OCI-LY1 (cell line): Measurements from ENCODE around the gene MAPRE3.

Experiments
- H2AFZ ChIP-seq: fragments of 200-600 bp; sonication (generic), shearing (Covaris generic); 2 replicates; pipeline ENCODE4 v1.6.0; 2014; ENCODE audit warnings: antibody characterized with exemption, mild to moderate bottlenecking, low read length
- H3F3A ChIP-seq: fragments of 200-600 bp; sonication (generic), shearing (Covaris generic); 2 replicates; pipeline ENCODE4 v1.6.0; 2014; ENCODE audit warnings: mild to moderate bottlenecking, antibody characterized with exemption, low read length, moderate library complexity; ENCODE audit not compliant: insufficient read depth
- H3K27ac ChIP-seq: fragments of 200-600 bp; sonication (generic); 2 replicates; pipeline ENCODE4 v1.5.1; 2014; ENCODE audit warnings: low read length, mixed run types, mild to moderate bottlenecking, low read depth; ENCODE audit not compliant: poor library complexity, severe bottlenecking
- H3K27me3 ChIP-seq: fragments of 200-600 bp; sonication (generic); 2 replicates; pipeline ENCODE4 v1.6.0; 2014; ENCODE audit warnings: antibody characterized with exemption, mild to moderate bottlenecking, low read length, moderate library complexity; ENCODE audit not compliant: insufficient read depth
- H3K36me3 ChIP-seq: fragments of 200-600 bp; sonication (generic); 2 replicates; pipeline ENCODE4 v1.6.1; 2014; ENCODE audit warnings: mild to moderate bottlenecking, antibody characterized with exemption, low read length, moderate library complexity, mixed read lengths; ENCODE audit not compliant: insufficient read depth
- H3K4me1 ChIP-seq: fragments of 200-600 bp; sonication (generic); 2 replicates; pipeline ENCODE4 v1.5.1; 2014; ENCODE audit warnings: mild to moderate bottlenecking, low read length, moderate library complexity; ENCODE audit not compliant: insufficient read depth, severe bottlenecking
- H3K4me2 ChIP-seq: fragments of 200-600 bp; sonication (generic), shearing (Covaris generic); 2 replicates; pipeline ENCODE4 v1.6.1; 2014; ENCODE audit warnings: low read length
- H3K4me3 ChIP-seq: fragments of 200-600 bp; sonication (generic); 2 replicates; pipeline ENCODE4 v1.5.1; 2014; ENCODE audit warnings: low read length, low read depth, mild to moderate bottlenecking, mixed read lengths; ENCODE audit not compliant: poor library complexity, severe bottlenecking
- H3K79me2 ChIP-seq: fragments of 200-600 bp; shearing (Covaris generic); 2 replicates; pipeline ENCODE4 v1.6.1; 2016; ENCODE audit warnings: mixed run types, low read length, mixed read lengths; ENCODE audit not compliant: insufficient read depth
- H3K9ac ChIP-seq: fragments of 200-600 bp; sonication (generic), shearing (Covaris generic); 2 replicates; pipeline ENCODE4 v1.6.1; 2014; ENCODE audit warnings: mild to moderate bottlenecking, low read length, mixed read lengths
- H3K9me2 ChIP-seq: fragments of 200-600 bp; sonication (generic), shearing (Covaris generic); 2 replicates; pipeline ENCODE4 v1.6.1; 2014; ENCODE audit warnings: low read depth, mild to moderate bottlenecking, low read length, mixed read lengths
- H3K9me3 ChIP-seq: fragments of 200-600 bp; shearing (Covaris generic); 2 replicates; pipeline ENCODE4 v1.6.1; 2014; ENCODE audit warnings: low read length, mixed read lengths
- H4K20me1 ChIP-seq: fragments of 200-600 bp; sonication (generic), shearing (Covaris generic); 2 replicates; pipeline ENCODE4 v1.6.0; 2016; ENCODE audit warnings: mild to moderate bottlenecking, low read length; ENCODE audit not compliant: insufficient read depth
- CTCF ChIP-seq: fragments of 200-600 bp; sonication (generic), shearing (Covaris generic); IDR thresholded peaks from 2 replicates; pipeline ENCODE4 v1.5.1; 2017; ENCODE audit warnings: mild to moderate bottlenecking, antibody characterized with exemption, low read length, moderate library complexity, mixed read lengths
- EZH2 ChIP-seq: fragments of 200-600 bp; sonication (generic), shearing (Covaris generic); IDR thresholded peaks from 2 replicates; pipeline ENCODE4 v1.8.0; 2017; ENCODE audit warnings: borderline replicate concordance, mixed run types, mild to moderate bottlenecking, antibody characterized with exemption, low read length, moderate library complexity, mixed read lengths

The MAPRE3 gene

GRCh38 chr2:26940001-26940400 is 30.4 kb upstream of the MAPRE3 start:
- H3K9ac ChIP-seq: no peak overlapping the region
- H3K79me2 ChIP-seq: no peaks in the 10 kb centered on the region
- no peak overlapping the region for H3K4me2 ChIP-seq
- no peaks in the 10 kb centered on the region for H3K4me1 ChIP-seq
- 0 out of 2 replicates have a peak, but pooled peaks cover 3% of the 10 kb centered on the region for H3K27me3 ChIP-seq
- no peak overlapping the region for H3K4me3 ChIP-seq
- no peaks in the 10 kb centered on the region for H3K36me3 ChIP-seq
- no peaks in the 10 kb centered on the region for H3F3A ChIP-seq
- H4K20me1 ChIP-seq: no peaks in the 10 kb centered on the region
- TF ChIP-seq CTCF: no peak
- no peak for TF ChIP-seq EZH2
- no peaks in the 10 kb centered on the region for H3K9me2 ChIP-seq
- H3K9me3 ChIP-seq: no peaks in the 10 kb centered on the region
- no peak overlapping the region for H3K27ac ChIP-seq
- no peak overlapping the region for H2AFZ ChIP-seq

- H3K9me3 ChIP-seq: no peaks in the 10 kb centered on the region
- H3K4me3 ChIP-seq: no peak overlapping the region
- no peak overlapping the region for H2AFZ ChIP-seq
- H3F3A ChIP-seq: no peaks in the 10 kb centered on the region
- no peaks in the 10 kb centered on the region for H3K4me1 ChIP-seq
- TF ChIP-seq CTCF: no peak
- no peak for TF ChIP-seq EZH2
- no peaks in the 10 kb centered on the region for H4K20me1 ChIP-seq
- no peak overlapping the region for H3K9ac ChIP-seq
- H3K27ac ChIP-seq: no peak overlapping the region
- H3K36me3 ChIP-seq: no peaks in the 10 kb centered on the region
- H3K27me3 ChIP-seq: peaks cover 3% of the 10 kb centered on the region; the same call in 1 of the 2 replicates
- H3K79me2 ChIP-seq: no peaks in the 10 kb centered on the region
- no peak overlapping the region for H3K4me2 ChIP-seq
- no peaks in the 10 kb centered on the region for H3K9me2 ChIP-seq
Observed at GRCh38 chr2:26941486-26941885, 29.0 kb upstream of the MAPRE3 start.

GRCh38 chr2:26942543-26943295 is 27.7 kb upstream of the MAPRE3 start:
- H3K27ac ChIP-seq: no peak overlapping the region
- no peaks in the 10 kb centered on the region for H3K36me3 ChIP-seq
- no peak overlapping the region for H3K4me3 ChIP-seq
- no peaks in the 10 kb centered on the region for H3K9me2 ChIP-seq
- no peaks in the 10 kb centered on the region for H3F3A ChIP-seq
- no peak overlapping the region for H3K4me2 ChIP-seq
- no peaks in the 10 kb centered on the region for H3K9me3 ChIP-seq
- no peaks in the 10 kb centered on the region for H4K20me1 ChIP-seq
- no peak for TF ChIP-seq EZH2
- TF ChIP-seq CTCF: peak; percentile 67
- H3K4me1 ChIP-seq: no peaks in the 10 kb centered on the region
- H3K9ac ChIP-seq: no peak overlapping the region
- H3K27me3 ChIP-seq: peaks cover 3% of the 10 kb centered on the region; the same call in 1 of the 2 replicates
- H2AFZ ChIP-seq: no peak overlapping the region
- no peaks in the 10 kb centered on the region for H3K79me2 ChIP-seq
